Stimulated activated CD4-positive, alpha-beta T cell treated with anti-CD3 and anti-CD28 coated beads, TNF-alpha, amount 100 ng/mL, for 1 hour (primary cell): ENCODE results near the gene FADS6.

Experiments
- DNase-seq, 3 donors: peaks; one replicate each; pipeline ENCODE4 v3.0.0-alpha.2; 2020; ENCODE audit warnings: low read depth in 3 of 3, low spot score in 1 of 3

Gene FADS6

DNA sequence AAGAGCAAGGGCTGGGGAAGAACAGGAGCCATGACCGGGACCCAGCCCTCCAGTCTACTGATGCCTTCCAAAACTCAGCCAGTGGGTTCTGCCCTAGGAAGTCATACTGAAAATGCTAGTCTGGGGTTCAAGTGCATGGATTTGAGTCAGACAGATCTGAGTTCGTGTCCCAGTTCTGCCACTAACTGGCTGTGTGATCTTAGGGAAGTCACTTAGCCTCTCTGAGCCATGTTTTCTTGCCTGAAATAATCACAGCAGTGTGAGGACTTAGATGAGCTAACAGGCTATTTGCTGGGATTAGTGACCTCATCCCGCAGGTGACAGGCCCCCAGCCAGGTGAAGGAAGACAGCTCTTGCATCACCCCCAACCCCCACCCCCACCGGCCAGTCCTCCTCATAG, 38.1 kb downstream of the FADS6 start:
- DNase-seq, result no peak

DNA sequence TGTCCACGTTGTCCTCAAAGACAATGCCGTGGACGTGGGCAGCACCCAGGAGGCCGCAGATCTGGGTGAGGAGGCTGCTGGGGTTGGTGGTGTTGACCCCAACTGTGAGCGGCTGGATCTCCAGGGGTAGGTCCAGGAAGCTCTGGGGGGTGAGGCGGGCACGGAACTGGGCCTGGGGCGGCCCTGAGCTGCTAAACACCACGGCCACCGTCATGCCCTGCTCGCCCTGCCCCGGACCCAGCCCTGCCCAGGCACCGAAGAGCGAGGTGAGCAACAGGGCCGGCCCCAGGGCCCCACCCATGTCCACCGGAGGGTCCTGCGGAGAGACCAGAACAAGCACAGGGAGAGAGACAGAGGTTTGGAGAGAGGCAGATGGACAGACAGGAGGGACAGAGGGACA, 38.6 kb downstream of the FADS6 start:
- DNase-seq, result no peak

DNA sequence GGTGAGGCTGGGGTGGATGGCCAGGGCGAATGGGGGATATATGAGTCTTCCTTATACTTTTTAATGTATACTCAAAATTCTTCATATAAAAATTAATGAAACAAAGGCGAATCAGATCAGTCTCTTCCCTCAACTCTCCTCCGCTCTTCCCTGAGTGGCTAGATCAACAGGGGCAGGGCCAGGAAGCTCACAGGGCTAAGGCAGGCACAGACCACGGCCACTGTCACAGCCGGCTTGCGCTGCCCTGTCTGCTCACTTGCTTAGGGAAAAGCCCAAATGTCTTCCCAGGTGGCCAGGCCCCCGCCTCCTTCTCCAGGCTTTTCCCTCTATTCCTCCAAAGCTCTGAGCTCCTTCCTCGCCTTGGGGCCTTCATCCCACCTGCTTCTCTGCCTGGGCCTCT, 39.8 kb downstream of the FADS6 start:
- no peak for DNase-seq

DNA sequence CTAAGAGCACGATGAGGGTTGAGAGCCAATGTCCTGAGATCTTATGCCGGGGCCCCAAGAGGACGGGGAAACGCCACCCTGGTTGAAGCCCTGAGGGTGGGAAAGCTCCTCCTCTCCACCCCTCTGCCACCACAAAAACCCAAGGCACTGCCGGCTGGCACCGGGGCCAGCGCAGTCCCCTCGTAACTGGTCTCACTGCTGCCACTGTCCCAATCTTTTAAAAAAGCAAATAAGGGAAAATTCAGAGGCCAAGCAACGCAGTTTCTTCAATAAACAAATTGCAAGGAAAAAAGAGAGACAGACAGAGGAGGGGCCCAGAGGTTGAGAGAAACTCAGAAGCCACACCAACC, 40.4 kb downstream of the FADS6 start:
- no peak for DNase-seq

DNA sequence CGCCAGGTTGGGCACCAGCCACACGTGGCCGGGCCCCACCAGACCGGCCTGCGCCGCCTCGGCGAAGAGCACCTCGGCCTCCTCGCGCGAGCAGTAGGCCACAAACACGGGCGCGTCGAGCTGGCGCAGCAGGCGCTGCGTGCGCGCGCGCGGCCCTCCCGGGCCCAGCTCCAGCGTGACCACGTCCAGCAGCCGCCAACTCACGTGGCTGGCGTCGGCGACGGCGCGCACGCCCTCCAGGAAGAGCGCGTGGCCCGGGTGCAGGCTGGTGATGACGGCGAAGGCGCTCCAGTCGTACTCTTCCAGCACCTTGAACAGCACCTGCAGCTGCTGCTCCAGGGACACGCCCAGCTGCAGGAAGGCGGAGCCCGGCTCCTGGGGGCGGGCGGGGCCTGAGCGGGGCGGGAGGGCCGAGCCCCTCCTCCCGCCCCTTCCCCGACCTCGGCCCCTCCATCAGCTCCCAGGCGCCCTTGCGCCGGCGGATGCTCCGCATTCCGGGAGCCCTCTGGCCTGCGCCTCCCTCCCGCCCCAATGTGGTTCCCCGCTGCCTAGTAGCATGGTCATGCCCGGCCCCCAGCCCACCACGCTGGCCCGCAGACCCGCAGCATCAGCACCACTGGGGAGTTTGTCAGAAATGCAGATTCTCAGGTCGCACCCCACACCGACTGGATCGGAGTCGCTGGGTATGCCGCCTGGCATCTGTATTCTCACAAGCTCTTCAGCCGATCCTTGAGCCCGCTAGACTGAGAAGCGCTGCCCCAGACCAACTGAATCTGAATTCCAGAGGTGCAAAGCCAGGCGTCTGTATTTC, 41.0 kb downstream of the FADS6 start:
- DNase-seq, result peak; percentile 18 to 44 (median 38)

DNA sequence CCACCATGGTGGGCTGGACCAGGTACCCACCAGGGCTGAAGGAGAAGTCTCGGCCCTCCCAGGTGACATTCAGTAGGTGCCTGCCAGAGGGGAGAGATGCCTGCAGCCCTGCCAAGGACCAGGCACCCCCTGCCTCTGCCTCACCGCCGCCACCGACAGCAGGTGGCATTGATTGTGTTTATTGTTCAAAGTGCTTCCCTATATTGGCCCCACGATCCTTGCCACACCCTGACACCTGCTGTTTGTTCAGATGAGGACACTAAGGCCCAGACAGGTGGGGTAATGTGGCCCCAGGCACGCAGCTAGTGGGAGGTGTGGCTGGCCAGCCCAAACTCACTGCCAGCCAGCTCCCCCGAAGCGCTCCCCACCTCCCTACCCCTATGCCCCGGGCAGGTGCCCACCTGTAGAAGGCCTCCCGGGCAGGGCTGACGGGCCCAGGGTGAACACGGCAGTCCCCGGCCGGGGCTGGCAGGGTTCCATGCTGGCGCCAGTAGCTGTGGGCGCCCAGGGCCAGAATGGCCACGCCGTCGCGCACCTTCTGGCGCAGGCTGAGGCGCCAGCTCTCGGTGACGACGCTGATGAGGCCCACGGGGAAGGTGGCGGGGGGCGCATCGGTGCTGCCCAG, 41.7 kb downstream of the FADS6 start:
- no peak for DNase-seq

DNA sequence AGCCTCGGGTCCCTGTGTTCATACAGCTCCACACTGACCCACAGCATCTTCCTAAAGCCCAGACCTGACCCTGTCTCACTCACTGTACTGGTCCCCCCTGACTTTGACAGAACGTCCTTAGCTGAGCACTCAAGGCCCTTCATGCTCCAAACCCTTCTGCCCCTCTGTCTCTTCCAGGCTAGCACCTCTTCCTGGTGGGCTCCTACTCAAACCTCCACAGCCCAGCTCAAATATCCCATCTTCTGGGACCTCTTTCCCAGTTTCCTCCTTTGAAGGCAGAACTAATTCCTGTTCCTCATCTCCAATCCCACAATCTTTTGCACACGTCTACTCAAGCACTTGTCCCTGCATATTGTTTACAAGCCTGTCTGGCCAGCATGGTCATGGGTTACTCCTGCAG, 42.5 kb downstream of the FADS6 start:
- no peak for DNase-seq

DNA sequence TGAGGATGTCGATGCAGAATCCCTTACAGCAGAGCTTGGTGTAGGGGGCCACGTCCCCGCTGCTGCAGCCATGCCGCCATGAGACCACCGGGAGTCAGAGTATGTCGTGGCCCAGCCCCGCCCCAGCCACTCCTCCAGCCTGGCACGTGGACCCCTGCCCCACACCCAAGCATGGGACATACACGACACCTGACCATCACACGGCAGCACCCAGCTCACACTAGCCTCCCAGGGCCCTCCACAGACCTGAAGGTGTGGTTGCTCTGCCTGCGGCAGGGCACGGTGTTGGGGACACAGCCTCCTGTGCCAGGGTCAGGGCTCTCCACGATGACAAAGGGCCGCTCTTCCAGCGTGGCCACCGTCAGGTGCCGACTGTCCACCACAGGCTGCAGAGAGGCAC, 43.1 kb downstream of the FADS6 start:
- no peak for DNase-seq

DNA sequence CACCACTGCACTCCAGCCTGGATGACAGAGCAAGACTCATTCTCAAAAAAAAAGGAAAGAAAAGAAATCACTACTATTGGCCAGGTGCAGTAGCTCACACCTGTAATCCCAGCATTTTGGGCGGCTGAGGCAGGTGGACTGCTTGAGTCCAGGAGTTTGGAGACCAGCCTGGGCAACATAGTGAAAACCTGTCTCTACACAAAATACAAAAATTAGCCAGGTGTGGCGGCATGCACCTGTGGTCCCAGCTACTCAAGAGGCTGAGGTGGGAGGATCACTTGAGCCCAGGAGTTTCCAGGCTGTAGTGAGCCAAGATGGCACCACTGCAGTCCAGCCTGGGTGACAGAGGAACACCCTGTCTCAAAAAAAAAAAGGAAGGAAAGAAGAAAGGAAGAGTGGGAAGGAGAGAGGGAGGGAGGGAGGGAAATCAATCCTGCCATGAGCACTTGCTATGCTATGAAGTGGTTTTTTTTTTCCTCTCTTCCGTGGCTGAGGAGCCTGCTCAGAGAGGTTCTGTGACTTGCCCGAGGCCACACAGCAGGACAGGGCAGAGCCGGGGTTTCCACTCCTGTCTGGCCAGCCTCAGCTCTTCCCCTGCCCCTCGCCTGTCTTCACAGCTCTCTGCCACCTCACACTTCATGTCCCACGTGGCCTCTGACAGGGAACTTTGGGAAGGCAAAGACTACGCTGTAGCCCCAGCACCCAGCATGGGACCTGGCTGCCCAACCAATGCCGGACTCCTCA, 44.6 kb downstream of the FADS6 start:
- no peak for DNase-seq

DNA sequence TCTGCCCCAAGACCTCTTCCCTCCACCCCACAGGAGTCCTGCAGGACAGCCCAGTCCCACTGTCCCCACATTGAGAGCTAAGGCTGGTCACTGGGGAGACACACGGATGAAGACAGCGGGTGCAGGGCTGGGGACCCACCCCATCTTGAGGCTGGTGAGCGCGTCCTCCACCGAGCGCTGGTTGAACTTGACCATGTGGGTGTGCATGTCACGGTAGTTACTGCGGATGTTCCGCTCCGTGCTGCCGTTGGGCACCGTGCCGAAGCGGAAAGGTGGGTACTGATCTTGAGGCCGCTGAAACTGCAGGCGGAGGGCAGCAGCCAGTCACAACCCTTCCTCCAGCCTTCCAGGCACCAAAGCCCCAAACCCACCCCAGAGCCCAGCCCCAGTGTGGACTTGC, 46.8 kb downstream of the FADS6 start:
- no peak for DNase-seq

DNA sequence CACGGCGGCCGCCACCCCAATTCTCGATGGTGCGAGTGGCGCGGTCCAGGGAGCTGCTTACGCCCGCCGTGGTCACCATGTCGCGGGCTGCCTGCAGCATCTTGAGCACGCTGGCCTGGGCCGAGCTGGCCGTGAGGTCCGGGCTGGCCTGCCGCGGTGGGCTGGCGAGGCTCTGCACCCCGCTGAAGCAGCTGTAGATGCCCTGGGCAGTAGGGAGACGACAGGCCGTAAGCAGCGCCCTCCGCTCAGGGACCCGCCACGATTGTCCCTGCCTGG, 50.1 kb downstream of the FADS6 start:
- no peak for DNase-seq

DNA sequence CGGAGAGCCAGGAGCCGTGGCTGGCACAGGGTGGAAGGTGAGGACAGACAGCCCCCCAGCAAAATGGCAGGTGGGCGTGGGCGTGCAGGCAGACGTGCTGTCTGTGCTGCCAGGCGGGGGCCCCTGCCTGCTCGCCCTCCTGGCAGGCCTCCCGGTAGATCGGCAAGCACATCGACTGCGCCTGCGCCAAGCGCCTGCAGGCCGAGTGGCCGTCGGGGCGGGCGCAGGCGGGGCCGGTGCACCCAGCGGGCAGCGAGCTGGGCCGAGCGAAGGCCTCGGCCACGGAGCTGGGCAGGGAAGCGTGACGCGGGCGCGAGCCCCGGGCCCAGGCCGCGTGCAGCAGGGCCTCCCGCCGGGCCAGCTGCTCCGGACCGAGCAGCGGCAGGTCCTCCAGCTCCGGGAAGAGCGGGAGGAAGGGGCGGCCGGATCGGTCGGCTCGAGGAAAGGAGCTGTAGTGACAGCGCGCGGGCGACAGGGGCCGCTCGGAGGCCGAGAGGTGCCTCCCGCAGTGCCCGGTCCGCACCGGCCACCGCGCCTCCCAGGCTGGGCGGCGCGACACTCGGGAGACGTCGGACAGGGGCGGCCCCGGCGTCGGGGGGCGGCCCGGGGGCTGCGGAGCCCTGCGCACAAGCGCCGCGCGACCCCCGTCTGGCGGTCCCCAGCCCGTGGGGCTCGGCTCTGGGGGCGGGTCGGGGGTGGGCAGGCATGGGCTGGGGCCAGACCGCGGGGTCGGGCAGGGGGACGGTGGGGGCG, 50.7 kb downstream of the FADS6 start:
- no peak for DNase-seq

DNA sequence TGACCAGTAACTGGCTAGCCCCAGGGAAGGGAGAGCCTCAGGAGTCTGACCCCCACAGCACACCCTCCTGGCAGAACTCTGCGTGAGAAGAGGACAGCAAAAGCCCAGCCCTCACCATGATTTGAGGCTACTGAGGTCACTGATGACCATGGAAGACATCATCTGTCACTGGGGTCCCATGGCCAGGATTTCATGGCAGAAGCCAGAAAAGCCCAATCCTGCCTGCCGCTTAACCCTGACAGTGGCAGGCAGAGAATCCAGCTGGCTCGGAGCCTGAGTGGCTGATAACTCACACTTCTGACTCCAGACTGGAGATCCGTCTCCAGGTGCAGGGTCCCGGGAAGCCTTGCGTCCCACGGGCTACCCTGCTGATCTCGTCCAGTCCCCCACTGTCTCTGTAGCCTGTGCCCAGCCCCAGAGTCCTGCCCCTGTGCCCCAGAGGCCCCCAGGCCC, 51.3 kb downstream of the FADS6 start:
- DNase-seq, result no peak

DNA sequence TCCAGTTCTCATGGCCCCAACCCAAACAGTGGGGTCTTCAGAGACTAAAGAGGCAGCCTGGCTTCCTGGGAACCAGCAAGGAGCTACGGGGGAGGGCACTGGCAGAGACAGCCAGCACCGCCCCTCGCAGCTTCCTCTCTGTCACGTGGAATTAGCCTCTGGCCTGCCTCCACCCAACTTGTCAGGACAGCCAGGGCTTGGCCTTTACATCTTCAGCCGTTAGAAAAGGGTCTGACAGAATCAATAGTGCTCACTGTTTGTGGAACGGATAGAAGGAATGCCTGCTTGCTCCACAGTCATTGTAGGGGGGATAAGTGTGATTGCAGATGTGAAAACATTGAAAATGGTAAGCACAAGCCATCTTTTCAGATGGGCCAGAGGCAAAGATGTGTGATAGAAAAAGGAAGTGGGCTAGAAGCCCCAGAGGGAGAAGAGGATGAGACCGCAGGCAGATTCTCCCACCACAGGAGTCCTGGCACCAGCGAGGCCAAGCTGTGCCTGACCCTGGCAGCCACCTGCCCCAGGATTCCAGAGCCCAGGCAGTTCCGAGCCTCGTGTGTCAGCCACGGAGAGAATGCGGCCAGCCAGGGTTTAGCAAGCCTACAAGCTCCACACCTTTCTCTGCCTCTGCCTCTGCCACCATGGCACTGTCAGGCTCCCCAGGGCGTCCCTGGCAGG, 52.3 kb downstream of the FADS6 start:
- DNase-seq, result no peak

DNA sequence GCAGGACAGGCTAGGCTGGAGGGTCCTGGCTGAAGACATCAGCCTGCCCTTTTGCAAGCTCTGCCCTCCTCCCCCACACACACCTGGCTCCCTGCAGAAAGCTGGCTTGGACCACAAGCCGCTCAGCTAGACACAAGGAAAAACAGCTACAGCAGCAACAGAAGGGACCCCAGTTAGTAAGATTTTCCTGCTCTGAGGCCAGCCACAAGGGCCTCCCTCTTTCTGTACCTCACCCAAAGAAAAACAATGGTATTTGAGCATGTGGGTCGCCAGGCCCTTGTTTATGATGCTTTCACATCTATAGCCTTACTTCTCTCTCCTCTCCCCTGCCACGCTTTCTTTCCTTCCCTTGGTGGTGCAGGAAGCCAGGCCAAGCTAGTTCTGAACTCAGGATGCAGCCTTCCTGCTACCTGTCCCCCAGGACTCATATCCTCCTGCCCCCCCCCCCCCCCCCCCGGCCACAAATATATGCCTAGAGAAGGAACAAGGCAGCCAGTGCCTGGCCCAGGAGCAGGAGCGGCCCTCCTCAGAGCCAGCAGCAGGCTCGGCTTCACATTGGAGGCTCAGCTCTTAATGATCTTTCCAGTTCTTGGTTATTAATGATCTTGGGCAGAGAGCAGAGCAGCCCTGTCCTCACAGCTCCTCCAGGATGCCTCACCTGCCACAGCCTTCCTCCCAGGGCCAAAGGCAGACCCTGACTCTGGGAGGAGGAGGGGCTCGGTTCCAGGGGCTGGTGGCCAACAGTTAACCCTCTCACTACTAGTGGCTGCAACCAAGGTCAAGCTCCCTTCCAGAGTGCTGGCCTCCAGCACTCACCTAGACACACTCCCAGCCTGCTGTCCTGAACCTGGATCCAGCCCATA, 53.2 kb downstream of the FADS6 start:
- DNase-seq, result no peak

DNA sequence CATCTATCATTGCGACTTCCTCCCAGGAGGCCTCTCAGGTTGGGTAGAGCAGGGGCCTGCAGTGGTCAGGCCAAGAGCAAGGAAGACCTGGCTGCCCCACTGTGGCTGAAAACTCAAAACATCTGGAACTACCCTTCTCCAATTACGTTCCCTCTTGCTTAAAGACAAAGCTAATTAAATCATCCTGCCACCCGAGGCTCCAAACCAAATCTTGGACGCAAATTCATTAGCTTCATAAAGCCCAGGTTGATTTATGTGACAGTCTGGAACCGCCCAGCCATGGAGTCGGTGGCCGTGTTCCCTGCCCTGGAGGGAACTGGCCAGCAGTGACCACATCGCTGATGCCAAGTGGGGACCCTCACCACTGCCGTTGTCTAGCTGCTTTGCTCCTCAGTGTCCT, 55.2 kb downstream of the FADS6 start:
- no peak for DNase-seq

DNA sequence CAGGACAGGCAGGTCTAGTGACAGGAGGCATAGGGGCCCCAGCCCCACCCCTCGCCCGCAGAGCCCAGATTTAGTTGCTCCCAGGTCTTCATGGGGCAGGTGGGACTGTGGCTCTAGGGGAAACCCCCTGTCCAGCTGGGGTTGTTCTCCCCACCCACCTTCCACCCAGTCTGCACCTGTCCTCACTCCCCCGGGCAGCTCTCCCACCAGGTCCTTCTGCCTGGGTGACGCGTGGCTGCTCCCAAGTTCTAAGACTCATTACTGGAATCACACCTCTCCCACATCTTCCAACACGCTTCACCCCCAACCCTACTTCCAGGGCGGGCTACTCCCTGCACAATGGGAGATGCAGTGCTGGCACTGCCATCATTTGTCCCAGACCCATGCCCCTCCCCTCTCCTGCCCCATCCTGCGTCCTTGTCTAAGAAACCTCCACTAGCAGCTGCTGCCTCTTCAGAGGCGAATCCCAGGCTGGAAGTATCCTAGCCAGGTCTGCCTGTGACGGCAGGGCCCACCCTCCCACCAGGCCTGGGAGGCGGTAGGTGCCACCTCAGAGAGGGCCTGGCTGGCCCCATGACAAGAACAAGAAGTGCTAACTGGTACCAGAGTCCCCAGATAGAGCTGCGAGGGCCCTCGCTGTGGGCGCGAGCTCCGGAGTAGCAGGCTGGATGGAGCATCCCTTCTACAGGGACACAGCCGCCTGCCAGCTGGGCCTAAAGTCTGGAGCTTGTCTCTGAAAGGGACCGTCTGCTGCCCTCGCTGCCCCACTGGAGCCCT, 56.6 kb downstream of the FADS6 start:
- no peak for DNase-seq

DNA sequence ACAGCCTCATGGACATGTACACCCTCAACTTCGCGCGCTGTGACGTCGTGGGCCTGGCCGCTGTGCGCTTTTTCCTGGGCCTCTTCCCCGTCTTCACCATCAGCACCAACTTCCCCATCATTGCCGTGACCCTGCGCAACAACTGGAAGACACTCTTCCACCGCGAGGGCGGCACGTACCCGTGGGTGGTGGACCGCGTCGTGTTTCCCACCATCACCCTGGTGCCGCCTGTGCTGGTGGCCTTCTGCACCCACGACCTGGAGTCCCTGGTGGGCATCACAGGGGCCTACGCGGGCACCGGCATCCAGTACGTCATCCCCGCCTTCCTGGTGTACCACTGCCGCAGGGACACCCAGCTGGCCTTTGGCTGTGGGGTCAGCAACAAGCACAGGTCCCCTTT, 57.2 kb downstream of the FADS6 start:
- no peak for DNase-seq

DNA sequence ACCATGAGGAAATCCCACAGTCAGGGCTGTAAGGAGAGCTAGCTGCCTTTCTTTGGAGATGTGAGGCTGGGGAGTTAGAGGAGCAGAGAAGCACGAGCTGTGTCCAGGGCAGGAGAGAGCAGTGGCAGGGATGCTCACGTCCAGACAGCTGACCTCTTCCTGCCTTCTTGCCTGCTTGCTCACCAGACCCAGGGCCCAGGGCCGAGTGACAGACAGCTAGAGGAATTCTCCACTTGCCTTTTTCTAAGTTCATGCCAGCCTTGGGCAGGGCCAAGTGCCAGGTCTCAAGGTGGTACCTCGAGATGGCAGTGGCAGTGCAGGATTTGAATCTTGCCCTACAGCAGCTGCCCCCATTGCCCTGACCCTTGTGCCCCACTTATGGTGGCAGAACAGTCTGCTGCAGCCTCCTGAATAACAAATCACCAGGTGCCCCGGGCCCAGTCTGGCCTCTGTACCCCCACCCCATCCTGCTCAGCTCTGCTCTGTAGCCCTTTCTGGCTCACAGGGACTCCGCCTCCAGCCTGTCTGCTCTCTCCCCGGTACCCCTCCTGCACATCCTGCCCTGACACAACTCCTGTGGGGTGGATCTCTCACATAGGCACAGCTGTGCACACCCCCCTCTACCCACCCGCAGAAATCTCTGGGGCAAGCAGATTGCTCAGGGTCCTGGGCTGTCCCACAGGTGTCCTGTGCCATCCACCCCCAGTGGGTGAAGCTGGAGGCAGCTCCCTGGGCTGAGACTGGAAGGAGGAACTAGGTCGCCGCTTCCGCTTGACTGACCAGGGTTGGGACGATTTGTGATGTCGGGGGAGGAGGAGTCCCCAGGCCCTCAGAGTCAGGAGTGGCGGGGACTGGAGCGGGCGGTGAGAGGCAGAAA, 59.7 kb downstream of the FADS6 start:
- no peak for DNase-seq
